GM23338 (cell line): ENCODE measurements around the gene NME5. TPM values are rescaled to one million over a fixed set of nuclear protein-coding genes. Genes with fewer than 3 reads are reported as not detected.

Experiments
- ATAC-seq: fragments of 200-7000 bp; cut with Tn5 transposase; 3 replicates; pipeline ENCODE4 v1.9.1; 2020
- DNase-seq: peaks from one replicate; pipeline ENCODE4 v3.0.0-alpha.2; 2015; ENCODE audit warnings: low spot score
- H2AFZ ChIP-seq: fragments of 200-600 bp; sonication (generic); 2 replicates; pipeline ENCODE4 v1.8.0; 2016; ENCODE audit warnings: antibody characterized with exemption, mild to moderate bottlenecking, moderate library complexity
- H3F3A ChIP-seq: fragments of 200-600 bp; sonication (generic); replicated peaks from 2 replicates; pipeline ENCODE4 v1.8.0; 2017; ENCODE audit warnings: antibody characterized with exemption, mixed run types, low read depth
- H3K27ac ChIP-seq: fragments of 200-600 bp; sonication (generic); 2 replicates; pipeline ENCODE4 v1.6.1; 2016; ENCODE audit warnings: low read depth
- H3K27me3 ChIP-seq: fragments of 200-600 bp; sonication (generic); 2 replicates; pipeline ENCODE4 v1.8.0; 2016; ENCODE audit warnings: mild to moderate bottlenecking, mixed run types, moderate library complexity; ENCODE audit not compliant: insufficient read depth
- H3K36me3 ChIP-seq: fragments of 200-600 bp; sonication (generic); 2 replicates; pipeline ENCODE4 v1.8.0; 2016; ENCODE audit warnings: mild to moderate bottlenecking; ENCODE audit not compliant: insufficient read depth
- H3K4me1 ChIP-seq: fragments of 200-600 bp; sonication (generic); 2 replicates; pipeline ENCODE4 v1.8.0; 2016; ENCODE audit warnings: mild to moderate bottlenecking, moderate library complexity; ENCODE audit not compliant: insufficient read depth
- H3K4me2 ChIP-seq: fragments of 200-600 bp; sonication (generic); 2 replicates; pipeline ENCODE4 v1.7.1; 2017; ENCODE audit warnings: mixed run types
- H3K4me3 ChIP-seq: fragments of 200-600 bp; sonication (generic); 2 replicates; pipeline ENCODE4 v1.6.1; 2016; ENCODE audit warnings: mixed run types
- H3K79me2 ChIP-seq: fragments of 200-600 bp; sonication (generic); replicated peaks from 2 replicates; pipeline ENCODE4 v1.8.0; 2017; ENCODE audit warnings: mild to moderate bottlenecking; ENCODE audit not compliant: insufficient read depth
- H3K9me2 ChIP-seq: fragments of 200-600 bp; sonication (generic); 2 replicates; pipeline ENCODE4 v1.8.0; 2017; ENCODE audit not compliant: insufficient read depth
- H4K20me1 ChIP-seq: fragments of 200-600 bp; sonication (generic); replicated peaks from 2 replicates; pipeline ENCODE4 v1.8.0; 2017; ENCODE audit warnings: mild to moderate bottlenecking; ENCODE audit not compliant: insufficient read depth
- H3K27ac Mint-ChIP-seq: 2 replicates; pipeline ENCODE4 v1.8.0; 2020; ENCODE audit warnings: inconsistent platforms, mild to moderate bottlenecking, moderate library complexity, mixed read lengths
- H3K27me3 Mint-ChIP-seq: 3 replicates; pipeline ENCODE4 v1.8.0; 2022; ENCODE audit warnings: low read depth, mild to moderate bottlenecking, moderate library complexity, mixed read lengths, inconsistent platforms; ENCODE audit not compliant: insufficient read depth, poor library complexity
- H3K36me3 Mint-ChIP-seq: 3 replicates; pipeline ENCODE4 v1.8.0; 2021; ENCODE audit warnings: low read depth, mild to moderate bottlenecking, inconsistent platforms, moderate library complexity, mixed read lengths
- H3K4me1 Mint-ChIP-seq: 3 replicates; pipeline ENCODE4 v1.8.0; 2020; ENCODE audit warnings: mild to moderate bottlenecking, inconsistent platforms, mixed read lengths
- H3K4me3 Mint-ChIP-seq: 3 replicates; pipeline ENCODE4 v1.8.0; 2021; ENCODE audit warnings: moderate library complexity, mild to moderate bottlenecking, inconsistent platforms, mixed read lengths
- H3K9me3 Mint-ChIP-seq: 3 replicates; pipeline ENCODE4 v1.8.0; 2020; ENCODE audit warnings: moderate library complexity, mild to moderate bottlenecking, inconsistent platforms, mixed read lengths
- CREB1 ChIP-seq: fragments of 250-450 bp; sonication (Bioruptor Pico); IDR thresholded peaks from 2 replicates; pipeline ENCODE4 v1.5.0; 2020; ENCODE audit warnings: low read depth, mild to moderate bottlenecking, moderate library complexity
- CTCF ChIP-seq, 2 experiments: fragments of 200-600 bp in 1 of 2; sonication (generic) in 1 of 2; conservative IDR thresholded peaks; 2 replicates each; pipeline versions ENCODE4 v1.5.1 to v1.6.1; 2016 to 2017; ENCODE audit warnings: antibody characterized with exemption in 2 of 2, low read depth in 2 of 2, mild to moderate bottlenecking in 2 of 2, moderate library complexity in 1 of 2
- ETS1 ChIP-seq: IDR thresholded peaks from 2 replicates; pipeline ENCODE4 v1.6.1; 2016; ENCODE audit warnings: antibody characterized with exemption
- EZH2 ChIP-seq: fragments of 200-600 bp; sonication (generic); IDR thresholded peaks from one replicate; pipeline ENCODE4 v1.8.0; 2017; ENCODE audit warnings: antibody characterized with exemption, mild to moderate bottlenecking, low read depth; ENCODE audit not compliant: unreplicated experiment
- EZH2phosphoT487 ChIP-seq: fragments of 200-600 bp; sonication (generic); IDR thresholded peaks from one replicate; pipeline ENCODE4 v1.8.1; 2018; ENCODE audit warnings: antibody characterized with exemption; ENCODE audit not compliant: unreplicated experiment
- JUNB ChIP-seq: IDR thresholded peaks from one replicate; pipeline ENCODE4 v1.6.1; 2016; ENCODE audit warnings: antibody characterized with exemption; ENCODE audit not compliant: unreplicated experiment
- NANOG ChIP-seq: IDR thresholded peaks from 2 replicates; pipeline ENCODE4 v1.6.1; 2016; ENCODE audit warnings: antibody characterized with exemption, borderline replicate concordance
- POLR2AphosphoS5 ChIP-seq: IDR thresholded peaks from 2 replicates; pipeline ENCODE4 v1.6.1; 2016; ENCODE audit warnings: antibody characterized with exemption, low read depth
- REST ChIP-seq: IDR thresholded peaks from one replicate; pipeline ENCODE4 v1.6.1; 2018; ENCODE audit warnings: antibody characterized with exemption; ENCODE audit not compliant: unreplicated experiment
- STAT1 ChIP-seq: IDR thresholded peaks from one replicate; pipeline ENCODE4 v1.6.1; 2016; ENCODE audit warnings: antibody characterized with exemption; ENCODE audit not compliant: unreplicated experiment
- ZNF114 ChIP-seq: fragments of 250-450 bp; sonication (Bioruptor Pico); IDR thresholded peaks from 2 replicates; pipeline ENCODE4 v1.5.0; 2020; ENCODE audit warnings: mild to moderate bottlenecking, moderate library complexity
- ZNF331 ChIP-seq: fragments of 250-450 bp; sonication (Bioruptor Pico); IDR thresholded peaks from 2 replicates; pipeline ENCODE4 v1.5.0; 2020; ENCODE audit warnings: low read depth, mild to moderate bottlenecking, moderate library complexity
- polyA plus RNA-seq: library from polyadenylated mRNA; unstranded; fragments of >200 nt; fragmentation: Nextera tagmentation; extraction: Ambion mirVana; gene quantifications from 2 replicates; pipeline ENCODE4 v1.2.1, GENCODE V29; 2016
- total RNA-seq: library from RNA; depleted of rRNA; stranded (reverse); fragments of >200 nt; shearing (Covaris generic); gene quantifications from 2 replicates; pipeline ENCODE4 v1.2.3, GENCODE V29; 2014
- TF ChIP-seq, protein P1 (sequence below): fragments of 250-450 bp; sonication (Bioruptor Pico); IDR thresholded peaks from 2 replicates; pipeline ENCODE4 v1.5.0; 2020; ENCODE audit warnings: mild to moderate bottlenecking, moderate library complexity

NME5 gene
- total and polyA plus RNA-seq, 2 experiments from 2014 or later, result 0.45 TPM; not detected in 1

GRCh38 chr5:138182808-138183207 is 43.6 kb upstream of the NME5 start:
- peaks cover 68% of the 10 kb centered on the region for H3K36me3 ChIP-seq
- Mint-ChIP-seq H3K4me3 (no peak overlapping the region), H3K36me3 (peaks cover 68% of the 10 kb centered on the region), H3K9me3 (no peaks in the 10 kb centered on the region), H3K27me3 (peaks cover 6% of the 10 kb centered on the region), H3K4me1 (peaks cover 2% of the 10 kb centered on the region; the same call in 1 of the 3 replicates), H3K27ac (no peak overlapping the region)
- peaks cover 7% of the 10 kb centered on the region; the same call in 1 of the 2 replicates for H3K4me1 ChIP-seq
- H3K4me2 ChIP-seq, result no peak overlapping the region
- H3K27me3 ChIP-seq, result no peaks in the 10 kb centered on the region
- peaks cover 24% of the 10 kb centered on the region for H3K79me2 ChIP-seq
- DNase-seq, result no peak
- H3K27ac ChIP-seq, result no peak overlapping the region
- no peak for TF ChIP-seq CTCF (conservative IDR thresholded peaks at IDR 0.05; ENCODE audit: low read depth in 2 of 2)
- no peak for TF ChIP-seq EZH2
- no peak for TF ChIP-seq ZNF114 (CRISPR knock-in tag)
- no peak for TF ChIP-seq ZNF331 (CRISPR knock-in tag)
- no peak for TF ChIP-seq POLR2AphosphoS5
- no peak for TF ChIP-seq ETS1
- no peak for TF ChIP-seq JUNB
- no peak for TF ChIP-seq REST
- no peak for TF ChIP-seq CREB1
- no peak for TF ChIP-seq EZH2phosphoT487
- TF ChIP-seq STAT1, result no peak
- no peak for TF ChIP-seq NANOG
- TF ChIP-seq, protein P1, sequence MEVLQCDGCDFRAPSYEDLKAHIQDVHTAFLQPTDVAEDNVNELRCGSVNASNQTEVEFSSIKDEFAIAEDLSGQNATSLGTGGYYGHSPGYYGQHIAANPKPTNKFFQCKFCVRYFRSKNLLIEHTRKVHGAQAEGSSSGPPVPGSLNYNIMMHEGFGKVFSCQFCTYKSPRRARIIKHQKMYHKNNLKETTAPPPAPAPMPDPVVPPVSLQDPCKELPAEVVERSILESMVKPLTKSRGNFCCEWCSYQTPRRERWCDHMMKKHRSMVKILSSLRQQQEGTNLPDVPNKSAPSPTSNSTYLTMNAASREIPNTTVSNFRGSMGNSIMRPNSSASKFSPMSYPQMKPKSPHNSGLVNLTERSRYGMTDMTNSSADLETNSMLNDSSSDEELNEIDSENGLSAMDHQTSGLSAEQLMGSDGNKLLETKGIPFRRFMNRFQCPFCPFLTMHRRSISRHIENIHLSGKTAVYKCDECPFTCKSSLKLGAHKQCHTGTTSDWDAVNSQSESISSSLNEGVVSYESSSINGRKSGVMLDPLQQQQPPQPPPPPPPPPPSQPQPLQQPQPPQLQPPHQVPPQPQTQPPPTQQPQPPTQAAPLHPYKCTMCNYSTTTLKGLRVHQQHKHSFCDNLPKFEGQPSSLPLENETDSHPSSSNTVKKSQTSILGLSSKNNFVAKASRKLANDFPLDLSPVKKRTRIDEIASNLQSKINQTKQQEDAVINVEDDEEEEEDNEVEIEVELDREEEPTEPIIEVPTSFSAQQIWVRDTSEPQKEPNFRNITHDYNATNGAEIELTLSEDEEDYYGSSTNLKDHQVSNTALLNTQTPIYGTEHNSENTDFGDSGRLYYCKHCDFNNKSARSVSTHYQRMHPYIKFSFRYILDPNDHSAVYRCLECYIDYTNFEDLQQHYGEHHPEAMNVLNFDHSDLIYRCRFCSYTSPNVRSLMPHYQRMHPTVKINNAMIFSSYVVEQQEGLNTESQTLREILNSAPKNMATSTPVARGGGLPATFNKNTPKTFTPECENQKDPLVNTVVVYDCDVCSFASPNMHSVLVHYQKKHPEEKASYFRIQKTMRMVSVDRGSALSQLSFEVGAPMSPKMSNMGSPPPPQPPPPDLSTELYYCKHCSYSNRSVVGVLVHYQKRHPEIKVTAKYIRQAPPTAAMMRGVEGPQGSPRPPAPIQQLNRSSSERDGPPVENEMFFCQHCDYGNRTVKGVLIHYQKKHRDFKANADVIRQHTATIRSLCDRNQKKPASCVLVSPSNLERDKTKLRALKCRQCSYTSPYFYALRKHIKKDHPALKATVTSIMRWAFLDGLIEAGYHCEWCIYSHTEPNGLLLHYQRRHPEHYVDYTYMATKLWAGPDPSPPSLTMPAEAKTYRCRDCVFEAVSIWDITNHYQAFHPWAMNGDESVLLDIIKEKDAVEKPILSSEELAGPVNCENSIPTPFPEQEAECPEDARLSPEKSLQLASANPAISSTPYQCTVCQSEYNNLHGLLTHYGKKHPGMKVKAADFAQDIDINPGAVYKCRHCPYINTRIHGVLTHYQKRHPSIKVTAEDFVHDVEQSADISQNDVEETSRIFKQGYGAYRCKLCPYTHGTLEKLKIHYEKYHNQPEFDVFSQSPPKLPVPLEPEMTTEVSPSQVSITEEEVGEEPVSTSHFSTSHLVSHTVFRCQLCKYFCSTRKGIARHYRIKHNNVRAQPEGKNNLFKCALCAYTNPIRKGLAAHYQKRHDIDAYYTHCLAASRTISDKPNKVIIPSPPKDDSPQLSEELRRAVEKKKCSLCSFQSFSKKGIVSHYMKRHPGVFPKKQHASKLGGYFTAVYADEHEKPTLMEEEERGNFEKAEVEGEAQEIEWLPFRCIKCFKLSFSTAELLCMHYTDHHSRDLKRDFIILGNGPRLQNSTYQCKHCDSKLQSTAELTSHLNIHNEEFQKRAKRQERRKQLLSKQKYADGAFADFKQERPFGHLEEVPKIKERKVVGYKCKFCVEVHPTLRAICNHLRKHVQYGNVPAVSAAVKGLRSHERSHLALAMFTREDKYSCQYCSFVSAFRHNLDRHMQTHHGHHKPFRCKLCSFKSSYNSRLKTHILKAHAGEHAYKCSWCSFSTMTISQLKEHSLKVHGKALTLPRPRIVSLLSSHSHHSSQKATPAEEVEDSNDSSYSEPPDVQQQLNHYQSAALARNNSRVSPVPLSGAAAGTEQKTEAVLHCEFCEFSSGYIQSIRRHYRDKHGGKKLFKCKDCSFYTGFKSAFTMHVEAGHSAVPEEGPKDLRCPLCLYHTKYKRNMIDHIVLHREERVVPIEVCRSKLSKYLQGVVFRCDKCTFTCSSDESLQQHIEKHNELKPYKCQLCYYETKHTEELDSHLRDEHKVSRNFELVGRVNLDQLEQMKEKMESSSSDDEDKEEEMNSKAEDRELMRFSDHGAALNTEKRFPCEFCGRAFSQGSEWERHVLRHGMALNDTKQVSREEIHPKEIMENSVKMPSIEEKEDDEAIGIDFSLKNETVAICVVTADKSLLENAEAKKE (CRISPR knock-in tag), result no peak
- ATAC-seq, result no peak
- H2AFZ ChIP-seq, result no peak overlapping the region
- no peaks in the 10 kb centered on the region for H3K9me2 ChIP-seq
- 0 out of 2 replicates have a peak, but pooled peaks cover 10% of the 10 kb centered on the region for H3F3A ChIP-seq
- no peak overlapping the region for H3K4me3 ChIP-seq
- H4K20me1 ChIP-seq, result peaks cover 3% of the 10 kb centered on the region
